Measurements from ENCODE around the gene RMND5B.
"Not testable (repeated sequence)": the region's sequence is repeated elsewhere in the genome, so short reads cannot be mapped to it uniquely, and the experiment has no call there.

RMND5B gene

GRCh38 chr5:178113841-178114324 lies 16.9 kb upstream of the RMND5B start:
- DNase-seq (ENCODE audit: low spot score), result no peak

GRCh38 chr5:178114325-178115135 lies 16.3 kb upstream of the RMND5B start:
- DNase-seq (ENCODE audit: low spot score), result no peak

- DNase-seq (ENCODE audit: low spot score), result no peak
Observed at GRCh38 chr5:178115136-178115813, 15.5 kb upstream of the RMND5B start.

- DNase-seq (ENCODE audit: low spot score), result no peak
Observed at GRCh38 chr5:178115814-178116142, 15.0 kb upstream of the RMND5B start.

- no peak for DNase-seq (ENCODE audit: low spot score)
Observed at GRCh38 chr5:178116143-178116885, 14.5 kb upstream of the RMND5B start.

GRCh38 chr5:178117923-178118701 lies 12.7 kb upstream of the RMND5B start:
- no peak for DNase-seq (ENCODE audit: low spot score)

GRCh38 chr5:178119915-178120606 lies 10.8 kb upstream of the RMND5B start:
- DNase-seq (ENCODE audit: low spot score), result no peak

- DNase-seq (ENCODE audit: low spot score), result peak; percentile 39
Observed at GRCh38 chr5:178120607-178121357, 10.0 kb upstream of the RMND5B start.

- no peak for DNase-seq (ENCODE audit: low spot score)
Observed at GRCh38 chr5:178121391-178122276, 9.2 kb upstream of the RMND5B start.

- DNase-seq (ENCODE audit: low spot score), result no peak
Observed at GRCh38 chr5:178122346-178122745, 8.5 kb upstream of the RMND5B start.

GRCh38 chr5:178123094-178123965 lies 7.5 kb upstream of the RMND5B start:
- DNase-seq (ENCODE audit: low spot score), result no peak

- no peak for DNase-seq (ENCODE audit: low spot score)
Observed at GRCh38 chr5:178123966-178124925, 6.6 kb upstream of the RMND5B start.

GRCh38 chr5:178125253-178125906 lies 5.4 kb upstream of the RMND5B start:
- no peak for DNase-seq (ENCODE audit: low spot score)

- no peak for DNase-seq (ENCODE audit: low spot score)
Observed at GRCh38 chr5:178126556-178126955, 4.3 kb upstream of the RMND5B start.

- DNase-seq (ENCODE audit: low spot score), result not testable (repeated sequence)
Observed at GRCh38 chr5:178127300-178128009, 3.4 kb upstream of the RMND5B start.

- no peak for DNase-seq (ENCODE audit: low spot score)
Observed at GRCh38 chr5:178129296-178129695, 1.5 kb upstream of the RMND5B start.

Data from putamen (tissue), 1 donor.